Gastroesophageal sphincter (tissue), 3 donors: ENCODE results near the gene P2RY2.

ENCODE experiments used
- CTCF ChIP-seq, 4 experiments: fragments of 200-600 bp in 2 of 4; fragments of 450-650 bp in 2 of 4; sonication (generic) in 1 of 4; IDR thresholded peaks; one replicate each; pipeline ENCODE4 v1.5.1; 2017 to 2019; ENCODE audit warnings: antibody characterized with exemption in 4 of 4, mild to moderate bottlenecking in 2 of 4, moderate library complexity in 2 of 4
- EP300 ChIP-seq: sonication (generic); formaldehyde crosslinking; IDR thresholded peaks from one replicate; pipeline ENCODE4 v1.6.1; 2017; ENCODE audit warnings: antibody characterized with exemption, mild to moderate bottlenecking
- POLR2A ChIP-seq, 2 donors: fragments of 450-650 bp; IDR thresholded peaks; one replicate each; pipeline ENCODE4 v1.6.1; 2017; ENCODE audit warnings: antibody characterized with exemption in 2 of 2, mild to moderate bottlenecking in 2 of 2, moderate library complexity in 1 of 2

GRCh38 chr11:73201888-73202780 lies 15.9 kb upstream of the P2RY2 start:
- TF ChIP-seq CTCF (IDR thresholded peaks at IDR 0.05) (no peak), POLR2A (IDR thresholded peaks at IDR 0.05) (no peak), EP300 (no peak)
